Activated T-helper 2 cell treated with anti-CD3 and anti-CD28 coated beads, Interferon-gamma antibody, Interleukin-2, Interleukin-4, amounts not matched to agents 10 μg/mL and 5 μg/mL and 100 μg/mL, durations not matched to agents 14 hours and 24 hours and 36 hours (primary cell): ENCODE data around the gene COL1A2. TPM values are rescaled to one million over a fixed set of nuclear protein-coding genes. Genes with fewer than 3 reads are reported as not detected.

Source experiments
- DNase-seq: peaks from one replicate; pipeline ENCODE4 v3.0.0; 2021; ENCODE audit warnings: low spot score
- H3K27ac Mint-ChIP-seq: one replicate; pipeline ENCODE4 v1.8.0; 2021; ENCODE audit warnings: mixed read lengths
- H3K27me3 Mint-ChIP-seq: one replicate; pipeline ENCODE4 v1.8.0; 2021; ENCODE audit warnings: low read depth, mixed read lengths
- H3K36me3 Mint-ChIP-seq: one replicate; pipeline ENCODE4 v1.8.0; 2021; ENCODE audit warnings: low read depth, mixed read lengths
- H3K4me1 Mint-ChIP-seq: one replicate; pipeline ENCODE4 v1.8.0; 2021; ENCODE audit warnings: low read depth, mixed read lengths
- H3K4me3 Mint-ChIP-seq: one replicate; pipeline ENCODE4 v1.8.0; 2021; ENCODE audit warnings: low read depth, mild to moderate bottlenecking, moderate library complexity, mixed read lengths
- H3K9me3 Mint-ChIP-seq: one replicate; pipeline ENCODE4 v1.8.0; 2021; ENCODE audit warnings: mixed read lengths
- intact Hi-C: fragments of 100-400 bp; cut with micrococcal nuclease; formaldehyde crosslinking; loops from one replicate; pipeline ENCODE4 v1.15.1; 2023
- total RNA-seq: library from RNA; stranded (reverse); gene quantifications from 2 replicates; pipeline ENCODE4 v1.2.3, GENCODE V29; 2022

The COL1A2 gene
- total RNA-seq, 1 donor from 2014 or later = 1.4 TPM

DNA sequence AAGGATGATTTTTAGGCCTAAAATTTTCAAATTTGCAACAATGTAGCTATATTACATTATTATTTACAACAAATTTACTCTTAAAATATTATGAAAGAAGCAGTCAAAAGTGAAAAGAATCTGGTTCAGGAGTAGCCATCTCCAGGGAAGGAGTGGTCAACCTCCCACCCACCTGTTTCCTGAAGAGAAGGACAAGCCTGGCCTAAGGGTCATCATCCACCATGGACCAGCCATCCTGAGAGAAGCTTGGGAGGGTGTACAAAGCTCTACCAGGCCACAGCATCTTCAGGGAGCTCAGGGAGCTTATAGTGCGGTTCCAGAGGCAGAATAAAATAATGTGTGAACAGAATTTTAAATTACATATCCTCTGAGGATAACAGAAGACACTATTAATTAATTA lies 38.1 kb downstream of the COL1A2 start:
- H3K9me3 Mint-ChIP-seq = no peaks in the 10 kb centered on the region
- no peaks in the 10 kb centered on the region for H3K36me3 Mint-ChIP-seq
- no peak overlapping the region for H3K4me3 Mint-ChIP-seq
- DNase-seq = no peak
- intact Hi-C loops = no loop called here
- H3K27me3 Mint-ChIP-seq = peaks cover 15% of the 10 kb centered on the region
- peaks cover 3% of the 10 kb centered on the region for H3K4me1 Mint-ChIP-seq
- no peak overlapping the region for H3K27ac Mint-ChIP-seq

- Mint-ChIP-seq H3K27me3 (peaks cover 19% of the 10 kb centered on the region), H3K4me3 (no peak overlapping the region), H3K9me3 (no peaks in the 10 kb centered on the region), H3K4me1 (peaks cover 3% of the 10 kb centered on the region), H3K36me3 (no peaks in the 10 kb centered on the region), H3K27ac (no peak overlapping the region)
- no peak for DNase-seq
- intact Hi-C loops = no loop called here
Observed at GRCh38 chr7:94433224-94433623, 38.5 kb downstream of the COL1A2 start.

DNA sequence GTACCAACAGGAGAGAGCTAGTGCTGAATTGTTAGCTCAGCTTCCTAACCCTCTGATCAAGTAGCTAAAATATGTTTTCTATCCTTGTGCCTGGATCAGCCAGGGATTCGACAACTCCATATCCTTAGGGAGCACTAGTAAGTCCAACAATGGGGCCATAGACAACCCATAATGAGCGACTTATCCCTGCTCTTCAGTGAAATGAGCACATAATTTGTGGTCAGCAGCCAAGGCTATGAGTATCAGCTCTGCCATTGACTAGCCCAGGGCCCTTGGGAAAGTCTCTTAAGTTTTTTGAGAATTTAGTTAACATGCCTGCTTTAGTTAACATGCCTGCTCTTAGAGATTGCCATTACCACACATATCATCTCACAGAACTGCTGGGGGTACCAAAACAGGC lies 39.3 kb downstream of the COL1A2 start:
- Mint-ChIP-seq H3K36me3 (no peaks in the 10 kb centered on the region), H3K27me3 (peaks cover 21% of the 10 kb centered on the region), H3K27ac (no peak overlapping the region), H3K9me3 (no peaks in the 10 kb centered on the region), H3K4me3 (no peak overlapping the region), H3K4me1 (peaks cover 3% of the 10 kb centered on the region)
- no peak for DNase-seq
- intact Hi-C loops = no loop called here

DNA sequence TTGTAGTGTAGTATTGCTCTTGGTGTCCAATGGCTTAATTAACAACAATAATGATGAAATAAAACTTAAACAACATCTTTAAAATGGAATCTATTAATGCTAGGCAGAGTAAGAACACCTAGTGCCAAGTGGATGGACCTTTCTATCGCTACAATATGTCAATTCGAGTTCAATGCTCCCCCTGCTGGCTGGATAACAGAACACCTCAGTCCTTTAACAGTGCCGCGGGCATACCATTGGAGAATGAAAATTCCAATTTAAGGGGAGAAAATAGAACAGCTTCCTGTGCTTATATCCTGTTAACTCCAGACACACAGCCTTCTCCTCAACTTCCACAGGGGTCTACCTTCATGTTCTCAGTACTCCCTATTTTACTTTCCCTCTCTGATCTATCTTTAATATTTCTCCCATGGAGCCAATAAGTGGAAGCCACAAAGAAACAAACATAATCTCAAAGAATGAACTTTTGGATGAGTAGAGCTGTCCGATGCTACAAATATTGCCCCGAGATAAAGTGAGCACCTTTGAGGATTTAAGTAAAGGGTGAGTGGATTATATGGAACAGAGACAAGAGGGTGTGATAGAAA lies 41.4 kb downstream of the COL1A2 start:
- Mint-ChIP-seq H3K27ac (no peak overlapping the region), H3K9me3 (no peaks in the 10 kb centered on the region), H3K4me3 (no peak overlapping the region), H3K36me3 (no peaks in the 10 kb centered on the region), H3K27me3 (peaks cover 21% of the 10 kb centered on the region), H3K4me1 (peaks cover 3% of the 10 kb centered on the region)
- DNase-seq = no peak
- intact Hi-C loops = no loop called here

GRCh38 chr7:94436700-94437099 lies 42.0 kb downstream of the COL1A2 start:
- peaks cover 21% of the 10 kb centered on the region for H3K27me3 Mint-ChIP-seq
- DNase-seq = no peak
- H3K9me3 Mint-ChIP-seq = no peaks in the 10 kb centered on the region
- intact Hi-C loops = no loop called here
- no peak overlapping the region for H3K4me3 Mint-ChIP-seq
- H3K4me1 Mint-ChIP-seq = peaks cover 3% of the 10 kb centered on the region
- no peaks in the 10 kb centered on the region for H3K36me3 Mint-ChIP-seq
- H3K27ac Mint-ChIP-seq = no peak overlapping the region

DNA sequence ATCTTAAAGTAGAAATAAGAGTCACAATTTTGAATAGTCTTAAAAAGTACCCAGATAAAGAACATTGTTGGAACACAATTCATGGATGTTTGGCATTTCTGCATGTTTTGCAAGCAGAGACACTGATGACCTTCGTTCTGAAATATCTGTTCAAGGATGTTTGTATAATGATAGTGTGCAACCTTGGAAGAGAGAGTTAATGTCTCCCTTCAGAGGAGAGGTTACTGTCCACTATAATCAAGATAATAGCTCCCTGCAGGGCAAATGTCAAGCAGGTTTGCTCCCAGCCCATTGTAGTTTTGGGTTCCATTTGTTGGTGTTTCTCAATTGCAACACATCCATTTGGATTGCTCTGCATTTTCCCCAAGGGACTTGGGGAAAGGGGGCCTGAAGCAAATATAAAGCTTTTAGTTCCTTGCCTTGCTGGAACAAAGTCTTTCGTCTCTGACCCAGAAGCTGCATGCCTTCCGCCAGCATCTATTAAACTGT lies 45.2 kb downstream of the COL1A2 start:
- Mint-ChIP-seq H3K4me1 (peaks cover 3% of the 10 kb centered on the region), H3K9me3 (no peaks in the 10 kb centered on the region), H3K27me3 (peaks cover 22% of the 10 kb centered on the region), H3K36me3 (no peaks in the 10 kb centered on the region), H3K4me3 (no peak overlapping the region), H3K27ac (no peak overlapping the region)
- no peak for DNase-seq
- intact Hi-C loops = no loop called here

DNA sequence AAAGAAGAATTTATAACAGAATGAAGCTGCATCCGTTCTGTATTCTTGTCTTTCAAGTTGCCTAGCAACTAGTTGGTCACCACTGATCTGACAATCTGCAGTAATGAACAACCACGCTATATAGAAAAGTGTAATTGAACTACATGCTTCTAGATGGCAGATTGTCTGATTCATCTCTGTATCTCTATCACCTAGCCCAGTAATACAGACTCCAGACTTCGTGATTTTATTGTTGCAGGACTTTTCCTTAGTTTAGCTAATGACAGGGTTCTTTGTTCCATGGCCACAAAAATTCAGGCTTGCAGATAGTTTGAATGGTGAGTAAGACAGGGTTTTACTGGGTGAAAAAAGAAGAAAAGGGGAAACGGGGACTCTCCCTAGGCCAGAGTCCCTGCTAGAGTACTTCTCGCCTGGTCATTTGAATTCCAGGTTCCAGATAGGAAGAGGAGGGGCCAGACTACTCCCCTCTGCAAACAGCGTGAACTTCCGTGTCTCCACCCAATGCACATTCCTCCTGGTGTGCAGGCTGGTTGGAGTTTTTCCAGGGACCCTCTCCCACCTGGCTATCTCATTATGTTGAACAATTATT lies 45.9 kb downstream of the COL1A2 start:
- Mint-ChIP-seq H3K27me3 (peaks cover 25% of the 10 kb centered on the region), H3K36me3 (no peaks in the 10 kb centered on the region), H3K4me3 (no peak overlapping the region), H3K4me1 (peaks cover 3% of the 10 kb centered on the region), H3K27ac (no peak overlapping the region), H3K9me3 (no peaks in the 10 kb centered on the region)
- DNase-seq = no peak
- intact Hi-C loops = no loop called here

DNA sequence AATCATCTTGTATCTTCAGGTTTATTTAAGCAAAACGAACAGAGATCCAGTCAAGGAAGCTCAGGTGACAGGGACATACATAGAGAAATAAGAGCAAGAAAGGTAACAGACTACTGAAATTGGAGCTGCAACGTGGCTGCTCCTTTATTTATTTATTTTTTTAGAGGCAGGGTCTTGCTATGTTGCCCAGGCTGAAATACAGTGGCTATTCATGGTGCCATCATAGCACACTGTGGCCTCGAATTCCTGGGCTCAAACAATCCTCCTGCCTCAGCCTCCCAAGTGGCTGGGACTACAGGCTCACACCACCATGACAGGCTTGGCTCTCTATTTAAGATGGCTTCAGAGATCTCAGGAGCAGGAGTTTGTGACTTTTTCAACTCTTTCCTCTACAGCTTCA lies 46.4 kb downstream of the COL1A2 start:
- Mint-ChIP-seq H3K36me3 (no peaks in the 10 kb centered on the region), H3K27me3 (peaks cover 24% of the 10 kb centered on the region), H3K9me3 (no peaks in the 10 kb centered on the region), H3K4me3 (no peak overlapping the region), H3K27ac (no peak overlapping the region), H3K4me1 (peaks cover 2% of the 10 kb centered on the region)
- intact Hi-C loops = no loop called here
- no peak for DNase-seq

- DNase-seq = no peak
- H3K36me3 Mint-ChIP-seq = no peaks in the 10 kb centered on the region
- no peaks in the 10 kb centered on the region for H3K4me1 Mint-ChIP-seq
- no peak overlapping the region for H3K4me3 Mint-ChIP-seq
- intact Hi-C loops = no loop called here
- no peaks in the 10 kb centered on the region for H3K9me3 Mint-ChIP-seq
- H3K27me3 Mint-ChIP-seq = peaks cover 16% of the 10 kb centered on the region
- no peak overlapping the region for H3K27ac Mint-ChIP-seq
Observed at GRCh38 chr7:94442639-94443038, 47.9 kb downstream of the COL1A2 start.

- intact Hi-C loops = loop anchor here (5.0 kb wide), 1 partner anchor 1032 kb away; no protein-coding TSS in a partner anchor
Observed at GRCh38 chr7:94444813-94445212, 50.1 kb downstream of the COL1A2 start.

GRCh38 chr7:94445696-94446194 lies 51.0 kb downstream of the COL1A2 start:
- no peaks in the 10 kb centered on the region for H3K9me3 Mint-ChIP-seq
- no peaks in the 10 kb centered on the region for H3K36me3 Mint-ChIP-seq
- intact Hi-C loops = loop anchor here (5.0 kb wide), 1 partner anchor 1032 kb away; no protein-coding TSS in a partner anchor
- no peak for DNase-seq
- no peak overlapping the region for H3K27ac Mint-ChIP-seq
- peaks cover 10% of the 10 kb centered on the region for H3K27me3 Mint-ChIP-seq
- H3K4me1 Mint-ChIP-seq = no peaks in the 10 kb centered on the region
- no peak overlapping the region for H3K4me3 Mint-ChIP-seq

More at GRCh38 chr7:94444813-94445212, 50.1 kb downstream of the COL1A2 start:
- Mint-ChIP-seq H3K4me3 (no peak overlapping the region), H3K27me3 (peaks cover 8% of the 10 kb centered on the region), H3K4me1 (no peaks in the 10 kb centered on the region), H3K27ac (no peak overlapping the region), H3K36me3 (no peaks in the 10 kb centered on the region), H3K9me3 (no peaks in the 10 kb centered on the region)
- no peak for DNase-seq

- Mint-ChIP-seq H3K9me3 (no peaks in the 10 kb centered on the region), H3K4me1 (no peaks in the 10 kb centered on the region), H3K4me3 (no peak overlapping the region), H3K27me3 (peaks cover 10% of the 10 kb centered on the region), H3K36me3 (no peaks in the 10 kb centered on the region), H3K27ac (no peak overlapping the region)
- intact Hi-C loops = loop anchor here (5.0 kb wide), 1 partner anchor 1031 kb away; no protein-coding TSS in a partner anchor
- DNase-seq = no peak
Observed at GRCh38 chr7:94446308-94446707, 51.6 kb downstream of the COL1A2 start.

- DNase-seq = no peak
- Mint-ChIP-seq H3K4me3 (no peak overlapping the region), H3K9me3 (no peaks in the 10 kb centered on the region), H3K27ac (no peak overlapping the region), H3K36me3 (no peaks in the 10 kb centered on the region), H3K4me1 (no peaks in the 10 kb centered on the region), H3K27me3 (peaks cover 8% of the 10 kb centered on the region)
- intact Hi-C loops = loop anchor here (2.0 to 5.0 kb wide), 2 partner anchors 208 to 1028 kb away; partner anchors contain the start of gene SGCE
Observed at GRCh38 chr7:94449151-94449725, 54.5 kb downstream of the COL1A2 start.
